ENCODE measurements around the gene ANKRD24.
"Not testable (repeated sequence)": the region's sequence is repeated elsewhere in the genome, so short reads cannot be mapped to it uniquely, and the experiment has no call there.

ANKRD24 gene

DNA sequence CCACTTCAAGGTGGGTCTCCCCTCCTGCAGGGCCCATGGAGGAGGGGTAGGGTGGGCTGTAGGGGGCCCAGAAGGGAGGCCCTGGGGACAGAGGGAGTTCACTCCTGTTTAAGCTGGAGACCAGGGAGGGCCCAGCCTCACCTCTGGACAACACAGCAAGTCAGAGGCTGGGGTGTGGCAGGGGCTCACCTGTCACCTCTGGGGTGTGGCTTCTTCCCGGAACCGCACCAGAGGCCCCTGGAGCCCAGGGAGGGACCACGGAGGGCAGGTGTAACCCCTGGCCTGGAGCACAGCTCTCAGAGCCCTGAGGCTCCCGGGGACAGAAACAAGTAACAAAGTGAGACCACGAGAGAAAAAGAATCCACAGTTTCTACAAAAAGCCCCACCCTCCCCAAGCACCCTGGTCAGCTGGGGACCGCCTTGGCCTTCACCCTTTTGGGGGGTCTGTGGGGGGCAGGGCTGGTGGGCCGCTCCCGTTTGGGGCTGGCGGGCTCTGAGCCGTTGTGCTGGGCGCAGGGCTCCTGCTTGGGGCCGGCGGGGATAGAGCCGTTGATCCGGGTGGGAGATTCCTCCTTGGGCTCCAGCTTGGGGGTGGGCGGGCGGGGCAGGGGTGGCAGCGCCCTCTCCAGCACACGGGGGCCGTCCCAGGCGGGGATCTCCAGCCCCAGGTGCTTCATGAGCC is 8.1 kb upstream of the ANKRD24 start:
- DNase-seq, result no peak

DNA sequence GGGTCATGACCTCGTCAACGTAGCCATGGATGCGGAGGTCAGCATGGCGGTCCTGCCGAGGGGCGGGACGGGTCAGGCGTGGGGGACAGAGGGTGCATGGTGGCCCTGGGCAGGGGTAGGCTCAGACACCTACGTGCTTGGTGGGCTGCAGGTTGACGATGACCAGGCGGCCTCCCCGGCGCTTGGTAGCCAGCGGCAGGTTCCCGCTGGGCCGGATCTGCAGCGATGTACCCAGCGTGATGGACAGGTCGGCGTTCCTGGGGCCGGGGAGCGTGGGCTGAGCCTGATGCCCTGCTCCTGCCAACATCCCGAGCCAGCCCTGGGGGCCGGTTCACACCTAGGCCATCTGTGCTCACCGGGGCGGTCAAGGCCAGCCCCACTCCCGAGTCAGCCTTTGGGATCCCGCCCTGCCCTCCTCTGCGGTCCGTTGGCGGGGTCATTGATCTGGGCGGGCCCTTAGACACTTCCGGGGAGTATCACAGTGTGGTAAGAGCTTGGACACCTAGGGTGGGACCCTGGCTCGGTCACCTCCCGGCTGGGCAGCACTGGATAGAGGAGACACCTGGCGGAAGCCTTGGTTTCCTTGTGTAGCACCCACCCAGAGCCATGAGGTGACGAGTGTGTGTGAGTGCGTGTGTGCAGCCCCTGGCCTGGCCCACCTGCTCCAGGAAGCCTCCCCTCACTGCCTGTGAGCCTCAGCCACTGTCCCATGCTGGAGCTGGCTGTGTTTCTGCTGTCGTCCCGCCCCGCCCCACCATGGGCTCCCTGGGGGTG is 7.4 kb upstream of the ANKRD24 start:
- no peak for DNase-seq

DNA sequence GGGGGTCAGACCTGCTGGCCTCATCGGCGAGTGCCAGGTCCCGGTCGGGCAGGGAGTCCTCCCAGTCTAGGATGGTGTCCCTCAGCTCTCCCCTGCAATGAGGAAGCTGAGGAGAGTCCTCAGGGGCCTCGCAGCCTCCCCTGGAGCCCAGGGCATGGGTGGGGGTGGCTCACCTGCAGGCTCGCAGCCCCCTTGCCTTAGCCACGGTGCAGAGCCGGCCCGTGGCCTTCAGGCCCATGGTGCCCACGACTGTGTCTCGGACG is 6.9 kb upstream of the ANKRD24 start:
- DNase-seq, result no peak

- no peak for DNase-seq
Observed at GRCh38 chr19:4177146-4177545, 5.3 kb upstream of the ANKRD24 start.

DNA sequence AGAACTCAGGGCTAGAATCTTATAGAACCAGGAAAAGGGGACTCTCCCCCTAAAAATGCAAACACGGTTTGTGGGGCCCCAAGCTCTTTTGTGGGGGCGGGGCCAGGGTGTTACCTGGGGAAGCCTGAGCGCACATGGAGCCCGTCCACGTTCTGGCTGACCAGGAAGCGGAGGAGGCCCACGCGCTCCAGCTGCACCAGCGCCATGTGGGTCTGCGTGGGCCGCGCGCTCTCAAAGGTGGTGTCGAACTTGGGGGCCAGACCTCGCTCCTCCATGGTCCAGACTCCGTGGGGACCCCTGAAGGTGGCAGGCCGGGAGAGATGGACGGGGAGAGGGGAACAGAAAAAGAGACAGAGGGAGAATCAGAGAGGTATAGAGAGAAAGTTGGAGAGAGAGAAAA is 3.5 kb upstream of the ANKRD24 start:
- no peak for DNase-seq

DNA sequence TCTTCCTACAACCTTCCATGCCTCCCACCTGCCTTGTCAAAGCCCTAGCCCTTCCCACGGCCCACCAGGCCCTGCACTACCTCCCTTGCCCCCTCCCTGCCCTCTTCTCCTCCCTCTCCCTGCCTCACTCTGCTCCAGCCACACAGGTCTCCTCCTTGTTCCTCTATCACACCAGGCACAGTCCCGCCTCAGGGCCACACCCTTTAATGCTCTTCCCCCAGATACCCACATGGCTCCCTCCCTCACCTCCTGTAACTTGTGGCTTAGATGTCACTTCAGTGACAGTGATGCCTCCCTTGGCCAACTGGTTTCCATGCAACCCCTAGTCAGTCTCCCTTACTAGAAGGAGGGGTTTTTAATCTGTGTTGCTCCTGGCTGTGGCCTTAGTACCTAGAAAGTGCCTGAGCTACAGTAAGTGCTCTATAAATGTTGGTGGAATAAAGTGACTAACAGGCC is 1.4 kb upstream of the ANKRD24 start:
- no peak for DNase-seq

- no peak for DNase-seq
Observed at GRCh38 chr19:4183967-4184717, 1.7 kb downstream of the ANKRD24 start.

DNA sequence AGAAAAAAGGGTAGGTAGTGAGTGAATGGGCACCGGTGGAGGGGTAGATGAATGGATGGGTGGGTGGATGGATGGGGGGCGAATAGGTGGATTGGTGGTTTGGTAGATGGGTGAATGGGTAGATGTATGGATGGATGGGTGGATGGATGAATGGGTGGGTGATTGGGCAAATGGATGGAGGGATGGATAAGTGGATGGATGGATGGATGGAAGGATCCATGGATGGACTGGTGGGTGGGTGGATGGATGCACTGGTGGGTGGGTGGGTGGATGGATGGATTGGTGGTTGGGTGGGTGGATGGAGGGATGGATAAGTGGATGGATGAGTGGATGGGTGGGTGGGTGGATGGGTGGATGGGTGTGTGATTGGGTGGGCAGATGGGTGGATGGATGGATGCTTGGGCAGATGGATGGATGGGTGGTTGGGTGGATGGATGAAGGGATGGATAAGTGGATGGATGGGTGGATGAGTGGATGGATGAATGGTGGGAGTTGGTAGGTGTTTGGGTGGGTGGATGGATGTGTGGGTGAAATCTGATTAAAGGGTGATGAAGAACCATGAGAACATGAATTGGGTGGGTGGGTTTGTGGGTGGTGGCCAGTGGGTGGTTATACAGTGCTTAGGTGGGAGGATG is 2.3 kb downstream of the ANKRD24 start:
- DNase-seq, result no peak

- DNase-seq, result no peak
Observed at GRCh38 chr19:4185413-4186086, 3.1 kb downstream of the ANKRD24 start.

- peak; percentile 70 for DNase-seq
Observed at GRCh38 chr19:4186087-4186993, 3.9 kb downstream of the ANKRD24 start.

GRCh38 chr19:4187313-4188122 is 5.0 kb downstream of the ANKRD24 start:
- DNase-seq, result no peak

DNA sequence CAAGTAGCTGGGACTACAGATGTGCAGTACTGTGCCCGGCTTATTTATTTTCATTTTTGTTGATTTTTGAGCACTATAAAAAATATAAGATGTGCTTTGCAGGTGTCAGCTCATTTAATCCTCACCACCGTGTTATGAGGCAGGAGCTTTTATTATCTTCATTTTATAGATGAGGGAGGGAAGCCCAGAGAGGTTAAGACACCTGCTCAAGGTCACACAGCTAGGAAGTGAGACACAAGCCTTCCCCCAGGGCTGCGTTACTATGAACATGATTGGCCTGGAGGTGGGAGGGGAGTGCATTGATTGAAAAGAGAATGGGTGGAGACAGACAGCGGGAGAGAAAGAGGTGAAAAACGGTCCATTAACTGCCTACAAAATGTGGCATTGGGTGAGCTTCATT is 7.2 kb downstream of the ANKRD24 start:
- no peak for DNase-seq

- not testable (repeated sequence) for DNase-seq
Observed at GRCh38 chr19:4192537-4192936, 10.0 kb downstream of the ANKRD24 start.

GRCh38 chr19:4194353-4194752 is 11.9 kb downstream of the ANKRD24 start:
- no peak for DNase-seq

- no peak for DNase-seq
Observed at GRCh38 chr19:4196009-4196408, 13.5 kb downstream of the ANKRD24 start.

DNA sequence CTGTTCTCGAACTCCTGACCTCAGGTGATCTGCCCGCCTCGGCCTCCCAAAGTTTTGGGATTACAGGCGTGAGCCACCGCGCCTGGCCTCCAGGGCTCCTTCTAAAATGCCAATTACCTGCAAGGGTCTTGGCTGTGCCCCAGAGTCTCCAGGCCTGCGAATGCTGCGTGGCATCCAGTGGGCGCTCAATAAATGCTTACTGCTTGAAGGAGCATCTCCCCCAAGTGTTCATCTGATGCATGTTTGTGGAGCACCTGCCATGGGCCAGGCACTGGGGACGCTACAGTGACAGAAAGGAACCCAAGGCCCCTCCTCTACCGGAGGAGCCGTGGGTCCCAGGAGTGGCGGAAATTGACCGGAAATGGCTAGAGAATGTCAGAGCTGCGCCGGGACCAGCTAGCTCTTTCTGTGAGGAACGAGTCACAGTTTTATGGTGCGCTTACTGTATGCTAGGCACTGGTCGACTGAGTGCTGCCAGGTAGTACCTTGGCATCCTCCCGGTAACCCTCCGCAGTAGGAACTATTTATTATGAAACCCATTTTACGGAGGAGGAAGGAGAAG is 14.2 kb downstream of the ANKRD24 start:
- no peak for DNase-seq

DNA sequence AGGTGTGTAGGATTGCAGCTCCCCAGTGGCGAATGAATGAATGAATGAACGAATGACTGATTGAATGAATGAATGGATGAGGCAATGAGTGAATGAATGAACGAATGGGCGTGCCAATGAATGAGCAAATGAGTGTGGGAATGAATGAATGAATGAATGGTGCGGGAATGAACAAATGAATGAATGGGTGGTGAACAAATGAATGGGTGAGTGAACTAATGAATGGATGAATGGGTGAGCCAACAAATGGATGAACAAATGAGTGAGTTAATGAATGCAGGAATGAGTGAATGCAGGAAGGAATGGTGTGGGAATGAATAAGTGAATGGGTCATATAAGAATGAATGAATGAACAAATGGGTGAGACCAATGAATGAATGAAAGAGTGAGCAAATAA is 14.7 kb downstream of the ANKRD24 start:
- no peak for DNase-seq

DNA sequence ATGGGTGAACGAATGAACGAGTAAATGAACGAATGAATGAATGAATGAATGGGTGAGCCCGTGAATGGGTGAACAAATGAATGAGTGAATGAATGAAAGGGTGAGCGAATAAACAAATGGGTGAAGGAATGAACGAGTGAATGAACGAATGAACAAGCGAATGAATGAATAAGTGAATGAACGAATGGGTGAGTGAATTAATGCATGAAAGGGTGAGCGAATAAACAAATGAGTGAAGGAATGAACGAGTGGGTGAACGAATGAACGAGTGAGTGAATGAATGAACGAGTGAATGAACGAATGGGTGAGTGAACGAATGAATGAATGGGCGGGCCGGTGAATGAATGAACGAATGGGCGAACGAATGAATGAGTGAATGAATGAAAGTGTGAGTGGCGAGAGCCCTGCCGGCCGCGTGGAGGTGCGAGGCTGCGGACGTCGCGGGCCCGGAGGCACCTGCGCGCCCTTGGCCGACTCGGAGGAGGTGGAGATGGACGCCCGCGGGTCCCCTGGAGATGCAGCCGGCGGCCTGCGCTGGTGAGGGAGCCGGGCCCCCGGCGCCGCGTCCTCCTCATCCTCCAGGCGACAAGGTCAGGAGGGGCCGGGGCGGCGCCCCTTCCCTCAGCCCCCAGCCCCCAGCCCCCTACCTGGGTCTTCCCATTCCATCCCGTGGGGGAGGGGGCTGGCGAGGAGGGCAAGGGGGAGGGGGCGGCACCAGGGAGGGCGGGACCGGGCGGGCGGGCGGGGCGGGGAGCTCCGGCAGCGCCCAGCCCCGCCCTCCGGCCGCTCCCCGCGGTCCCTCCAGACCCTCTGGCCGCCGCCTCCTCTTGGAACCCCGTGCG is 15.4 kb downstream of the ANKRD24 start:
- no peak for DNase-seq

DNA sequence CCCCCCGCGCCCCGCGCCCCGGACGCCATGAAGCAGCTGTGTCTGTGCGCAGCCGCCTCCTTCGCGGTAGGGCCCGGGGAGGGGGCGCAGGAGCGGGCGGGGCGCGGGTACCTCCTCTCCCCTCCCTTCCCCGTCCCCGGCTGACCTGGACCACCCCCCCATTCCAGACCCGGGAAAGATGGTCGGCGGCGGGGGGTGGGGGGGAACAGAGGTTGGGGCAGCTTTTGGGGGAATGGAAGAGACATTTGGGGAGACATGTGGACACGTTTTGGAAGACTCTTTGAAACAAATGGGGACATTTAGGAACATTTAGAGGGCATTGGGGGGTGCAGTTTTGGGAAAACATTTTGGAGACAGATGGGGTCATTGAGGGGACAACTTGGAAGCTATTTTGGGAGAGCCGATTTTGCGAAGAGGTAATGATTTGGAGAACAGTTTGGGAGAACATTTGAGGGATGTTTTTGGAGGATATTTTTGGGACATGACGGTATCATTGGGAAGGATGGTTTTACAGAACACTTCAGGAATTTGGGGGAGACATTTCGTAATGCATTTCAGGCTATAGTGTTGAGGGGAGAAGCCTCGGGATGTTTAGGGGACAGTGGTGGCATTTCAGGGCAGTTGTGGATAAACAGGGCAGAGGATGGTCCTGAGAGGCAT is 16.1 kb downstream of the ANKRD24 start:
- DNase-seq, result no peak
